Measurements from ENCODE around the gene RIPK4. TPM values are rescaled to one million over a fixed set of nuclear protein-coding genes. Genes with fewer than 3 reads are reported as not detected.

The RIPK4 gene
- total RNA-seq, 1 donor from 2014 or later = 1.8 TPM

DNA sequence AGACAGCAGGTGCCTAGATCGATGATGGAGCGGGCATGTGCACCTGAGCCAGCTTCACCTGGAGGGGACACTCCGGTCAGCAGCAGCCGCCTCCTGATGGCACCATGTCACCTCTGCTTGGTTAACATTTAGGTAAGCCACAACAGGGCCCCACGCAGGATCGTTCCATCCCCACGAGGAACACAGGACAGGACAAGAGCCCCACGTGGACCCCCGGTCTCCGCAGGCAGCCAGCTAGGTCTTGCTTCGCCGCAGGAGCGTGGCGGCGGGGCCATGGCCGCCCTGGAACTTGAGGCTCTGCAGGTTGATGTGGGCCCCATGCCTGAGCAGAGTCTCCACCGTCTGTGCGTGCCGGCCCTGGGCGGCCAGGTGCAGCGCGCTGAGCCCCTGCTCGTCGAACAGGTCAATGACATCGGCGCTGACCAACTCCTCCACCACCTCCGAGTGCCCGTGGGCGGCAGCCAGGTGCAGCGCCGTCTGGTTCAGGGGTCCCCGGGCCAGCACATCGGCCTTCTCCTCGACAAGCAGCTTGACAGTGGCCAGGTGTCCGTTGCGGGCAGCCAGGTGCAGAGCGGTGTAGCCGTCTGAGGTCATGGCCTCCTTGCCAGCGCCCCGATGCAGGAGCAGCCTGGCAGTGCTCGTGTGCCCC is 26.1 kb downstream of the RIPK4 start:
- Histone ChIP-seq H3K4me3 (ENCODE audit: insufficient read depth, low read depth, low read length) (no peak overlapping the region), H4K20me1 (ENCODE audit: insufficient read depth, low read length) (no peaks in the 10 kb centered on the region), H3K9me3 (ENCODE audit: insufficient read depth, low read depth, low read length) (peaks cover 10% of the 10 kb centered on the region), H3K79me2 (ENCODE audit: insufficient read depth, low read length) (no peaks in the 10 kb centered on the region), H2AFZ (ENCODE audit: low read depth, low read length) (no peak overlapping the region), H3K9ac (ENCODE audit: low read length) (no peak overlapping the region), H3K27ac (ENCODE audit: low read depth, low read length) (no peak overlapping the region), H3K36me3 (ENCODE audit: insufficient read depth, low read length) (no peaks in the 10 kb centered on the region), H3K4me2 (ENCODE audit: low read length) (no peak overlapping the region), H3K4me1 (ENCODE audit: insufficient read depth, low read length) (no peaks in the 10 kb centered on the region), H3K27me3 (ENCODE audit: insufficient read depth, low read length) (no peaks in the 10 kb centered on the region)
- DNase-seq (ENCODE audit: low read depth) = no peak
- H3K9me3 Mint-ChIP-seq (ENCODE audit: unreplicated experiment) = peaks cover 16% of the 10 kb centered on the region
- H3K4me3 Mint-ChIP-seq (ENCODE audit: unreplicated experiment) = no peak overlapping the region
- H3K27ac Mint-ChIP-seq (ENCODE audit: unreplicated experiment) = no peak overlapping the region
- TF ChIP-seq EZH2 (IDR thresholded peaks at IDR 0.05; ENCODE audit: insufficient read depth, low read length) (no peak), CTCF (IDR thresholded peaks at IDR 0.05; ENCODE audit: insufficient read depth, low read depth, low read length) (no peak)
- H3K27me3 Mint-ChIP-seq (ENCODE audit: low read depth, unreplicated experiment) = peaks cover 11% of the 10 kb centered on the region
- H3K36me3 Mint-ChIP-seq (ENCODE audit: low read depth, unreplicated experiment) = peaks cover 10% of the 10 kb centered on the region
- H3K4me1 Mint-ChIP-seq (ENCODE audit: low read depth, unreplicated experiment) = no peaks in the 10 kb centered on the region
- FAIRE-seq = no peak

DNA sequence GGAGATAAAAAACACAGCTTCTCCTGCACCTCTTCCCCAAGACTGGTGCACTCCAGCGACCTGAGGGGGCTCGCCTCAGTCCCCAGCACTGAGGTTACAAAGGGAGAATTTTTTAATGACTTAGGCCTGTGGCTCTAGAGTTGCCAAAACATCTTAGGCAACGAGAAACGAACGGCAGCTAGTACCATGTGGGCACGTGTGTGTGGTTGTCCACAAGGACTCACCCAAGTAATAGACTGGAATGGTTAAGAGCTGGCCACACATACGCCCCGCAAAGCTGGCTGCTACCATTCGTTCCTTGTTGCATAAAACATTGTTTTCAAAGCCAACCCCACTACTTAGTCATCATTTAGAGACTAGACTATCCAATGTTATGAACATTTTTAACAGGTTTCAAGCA is 26.9 kb downstream of the RIPK4 start:
- FAIRE-seq = no peak
- Mint-ChIP-seq H3K4me3 (ENCODE audit: unreplicated experiment) (no peak overlapping the region), H3K4me1 (ENCODE audit: low read depth, unreplicated experiment) (no peaks in the 10 kb centered on the region), H3K36me3 (ENCODE audit: low read depth, unreplicated experiment) (peaks cover 10% of the 10 kb centered on the region), H3K27ac (ENCODE audit: unreplicated experiment) (no peak overlapping the region), H3K27me3 (ENCODE audit: low read depth, unreplicated experiment) (peaks cover 17% of the 10 kb centered on the region), H3K9me3 (ENCODE audit: unreplicated experiment) (peaks cover 24% of the 10 kb centered on the region)
- Histone ChIP-seq H2AFZ (ENCODE audit: low read depth, low read length) (no peak overlapping the region), H4K20me1 (ENCODE audit: insufficient read depth, low read length) (no peaks in the 10 kb centered on the region), H3K36me3 (ENCODE audit: insufficient read depth, low read length) (no peaks in the 10 kb centered on the region), H3K9ac (ENCODE audit: low read length) (no peak overlapping the region), H3K4me1 (ENCODE audit: insufficient read depth, low read length) (no peaks in the 10 kb centered on the region), H3K27ac (ENCODE audit: low read depth, low read length) (no peak overlapping the region), H3K79me2 (ENCODE audit: insufficient read depth, low read length) (no peaks in the 10 kb centered on the region), H3K4me2 (ENCODE audit: low read length) (no peak overlapping the region), H3K27me3 (ENCODE audit: insufficient read depth, low read length) (no peaks in the 10 kb centered on the region), H3K9me3 (ENCODE audit: insufficient read depth, low read depth, low read length) (peaks cover 10% of the 10 kb centered on the region), H3K4me3 (ENCODE audit: insufficient read depth, low read depth, low read length) (no peak overlapping the region)
- TF ChIP-seq CTCF (IDR thresholded peaks at IDR 0.05; ENCODE audit: insufficient read depth, low read depth, low read length) (no peak), EZH2 (IDR thresholded peaks at IDR 0.05; ENCODE audit: insufficient read depth, low read length) (no peak)
- no peak for DNase-seq (ENCODE audit: low read depth)

- peaks cover 24% of the 10 kb centered on the region for H3K9me3 Mint-ChIP-seq (ENCODE audit: unreplicated experiment)
- no peak overlapping the region for H3K4me3 Mint-ChIP-seq (ENCODE audit: unreplicated experiment)
- Histone ChIP-seq H3K9me3 (ENCODE audit: insufficient read depth, low read depth, low read length) (peaks cover 10% of the 10 kb centered on the region), H2AFZ (ENCODE audit: low read depth, low read length) (no peak overlapping the region), H3K79me2 (ENCODE audit: insufficient read depth, low read length) (no peaks in the 10 kb centered on the region), H3K4me2 (ENCODE audit: low read length) (no peak overlapping the region), H3K27ac (ENCODE audit: low read depth, low read length) (no peak overlapping the region), H3K36me3 (ENCODE audit: insufficient read depth, low read length) (no peaks in the 10 kb centered on the region), H3K27me3 (ENCODE audit: insufficient read depth, low read length) (no peaks in the 10 kb centered on the region), H3K4me1 (ENCODE audit: insufficient read depth, low read length) (no peaks in the 10 kb centered on the region), H4K20me1 (ENCODE audit: insufficient read depth, low read length) (no peaks in the 10 kb centered on the region), H3K9ac (ENCODE audit: low read length) (no peak overlapping the region), H3K4me3 (ENCODE audit: insufficient read depth, low read depth, low read length) (no peak overlapping the region)
- FAIRE-seq = no peak
- peaks cover 18% of the 10 kb centered on the region for H3K27me3 Mint-ChIP-seq (ENCODE audit: low read depth, unreplicated experiment)
- no peaks in the 10 kb centered on the region for H3K4me1 Mint-ChIP-seq (ENCODE audit: low read depth, unreplicated experiment)
- no peak for DNase-seq (ENCODE audit: low read depth)
- peaks cover 11% of the 10 kb centered on the region for H3K36me3 Mint-ChIP-seq (ENCODE audit: low read depth, unreplicated experiment)
- no peak for TF ChIP-seq EZH2 (IDR thresholded peaks at IDR 0.05; ENCODE audit: insufficient read depth, low read length)
- no peak for TF ChIP-seq CTCF (IDR thresholded peaks at IDR 0.05; ENCODE audit: insufficient read depth, low read depth, low read length)
- H3K27ac Mint-ChIP-seq (ENCODE audit: unreplicated experiment) = no peak overlapping the region
Observed at GRCh38 chr21:41739011-41739410, 27.8 kb downstream of the RIPK4 start.
